Measurements from ENCODE around the gene AOPEP.
A peak's percentile ranks its signal among the peaks of the same experiment; 100 is the strongest.

Gene AOPEP

DNA sequence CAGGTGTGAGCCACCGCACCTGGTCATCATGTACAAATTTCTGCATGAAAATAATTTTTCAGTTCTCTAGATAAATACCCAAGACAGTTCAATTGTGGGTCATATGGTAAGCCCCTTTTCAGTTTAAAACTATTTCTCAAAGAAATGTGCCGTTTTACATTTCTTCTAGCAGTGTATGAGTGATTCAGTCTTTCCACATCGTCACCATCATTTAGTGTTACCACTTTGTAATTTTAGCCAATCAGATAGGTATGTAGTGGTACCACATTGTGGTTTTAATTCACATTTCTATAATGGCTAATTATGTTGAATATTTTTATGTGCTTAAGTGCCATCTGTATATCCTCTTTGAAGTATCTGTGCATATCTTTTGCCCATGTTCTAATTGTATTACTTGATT lies 163.1 kb downstream of the AOPEP start:
- Histone ChIP-seq H3K27ac (ENCODE audit: low read length) (no peak overlapping the region), H3K36me3 (ENCODE audit: control insufficient read depth in 1 of 2, insufficient read depth in 2 of 2, low read length in 2 of 2) (no peaks in the 10 kb centered on the region), H3K4me1 (ENCODE audit: control insufficient read depth in 1 of 2, insufficient read depth in 2 of 2, low read length in 2 of 2) (no peaks in the 10 kb centered on the region), H3K4me3 (ENCODE audit: low read depth in 1 of 2, low read length in 2 of 2) (no peak overlapping the region), H3K27me3 (ENCODE audit: low read depth, low read length) (no peaks in the 10 kb centered on the region), H3K9me3 (ENCODE audit: control insufficient read depth in 1 of 2, low read length in 2 of 2) (peaks cover 3 to 8% of the 10 kb centered on the region in 2 donors)

DNA sequence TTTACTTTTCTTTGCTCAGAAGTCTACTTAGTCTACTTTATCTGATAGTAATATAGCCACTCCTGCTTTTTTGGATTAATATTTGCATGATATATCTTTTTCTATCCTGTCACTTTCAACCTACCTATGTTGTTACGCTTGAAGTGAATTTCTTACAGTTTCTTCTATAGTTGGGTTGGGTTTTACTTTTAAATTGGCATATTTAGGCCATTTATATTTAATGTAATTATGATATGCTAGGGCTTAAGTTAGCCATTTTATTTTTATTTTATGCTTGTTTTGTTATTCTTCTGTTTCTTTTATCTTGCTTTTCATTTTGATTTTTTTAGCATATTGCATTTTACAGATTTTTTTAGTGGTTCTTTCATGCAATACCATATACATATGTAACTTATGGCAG lies 164.7 kb downstream of the AOPEP start:
- no peaks in the 10 kb centered on the region for H3K27me3 ChIP-seq (ENCODE audit: low read depth, low read length)
- H3K9me3 ChIP-seq (ENCODE audit: control insufficient read depth in 1 of 2, low read length in 2 of 2), result peaks cover 3 to 8% of the 10 kb centered on the region in 2 donors
- H3K27ac ChIP-seq (ENCODE audit: low read length), result no peak overlapping the region
- no peaks in the 10 kb centered on the region for H3K36me3 ChIP-seq (ENCODE audit: control insufficient read depth in 1 of 2, insufficient read depth in 2 of 2, low read length in 2 of 2)
- H3K4me3 ChIP-seq (ENCODE audit: low read depth in 1 of 2, low read length in 2 of 2), result no peak overlapping the region
- no peaks in the 10 kb centered on the region for H3K4me1 ChIP-seq (ENCODE audit: control insufficient read depth in 1 of 2, insufficient read depth in 2 of 2, low read length in 2 of 2)

DNA sequence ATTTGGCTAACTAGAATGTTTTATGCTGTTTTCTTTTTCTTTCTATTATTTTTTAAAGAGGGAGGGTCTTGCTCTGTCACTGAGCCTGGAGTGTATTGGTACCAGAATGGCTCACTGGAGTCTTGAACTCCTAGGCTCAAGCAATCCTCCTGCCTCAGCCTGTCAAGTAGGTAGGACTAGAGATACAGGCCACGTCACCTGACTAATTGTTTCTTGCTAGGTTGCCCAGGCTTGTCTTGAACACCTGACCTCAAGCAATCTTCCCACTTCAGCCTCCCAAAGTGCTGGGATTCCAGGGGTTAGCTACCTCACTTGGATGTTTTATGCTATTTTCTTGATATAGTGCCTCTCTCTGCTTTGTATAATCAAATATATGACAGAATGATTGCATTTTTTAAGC lies 166.2 kb downstream of the AOPEP start:
- H3K27ac ChIP-seq (ENCODE audit: low read length), result no peak overlapping the region
- no peaks in the 10 kb centered on the region for H3K4me1 ChIP-seq (ENCODE audit: control insufficient read depth in 1 of 2, insufficient read depth in 2 of 2, low read length in 2 of 2)
- no peaks in the 10 kb centered on the region for H3K27me3 ChIP-seq (ENCODE audit: low read depth, low read length)
- no peaks in the 10 kb centered on the region for H3K36me3 ChIP-seq (ENCODE audit: control insufficient read depth in 1 of 2, insufficient read depth in 2 of 2, low read length in 2 of 2)
- no peak overlapping the region for H3K4me3 ChIP-seq (ENCODE audit: low read depth in 1 of 2, low read length in 2 of 2)
- peaks cover 3 to 8% of the 10 kb centered on the region in 2 donors for H3K9me3 ChIP-seq (ENCODE audit: control insufficient read depth in 1 of 2, low read length in 2 of 2)

DNA sequence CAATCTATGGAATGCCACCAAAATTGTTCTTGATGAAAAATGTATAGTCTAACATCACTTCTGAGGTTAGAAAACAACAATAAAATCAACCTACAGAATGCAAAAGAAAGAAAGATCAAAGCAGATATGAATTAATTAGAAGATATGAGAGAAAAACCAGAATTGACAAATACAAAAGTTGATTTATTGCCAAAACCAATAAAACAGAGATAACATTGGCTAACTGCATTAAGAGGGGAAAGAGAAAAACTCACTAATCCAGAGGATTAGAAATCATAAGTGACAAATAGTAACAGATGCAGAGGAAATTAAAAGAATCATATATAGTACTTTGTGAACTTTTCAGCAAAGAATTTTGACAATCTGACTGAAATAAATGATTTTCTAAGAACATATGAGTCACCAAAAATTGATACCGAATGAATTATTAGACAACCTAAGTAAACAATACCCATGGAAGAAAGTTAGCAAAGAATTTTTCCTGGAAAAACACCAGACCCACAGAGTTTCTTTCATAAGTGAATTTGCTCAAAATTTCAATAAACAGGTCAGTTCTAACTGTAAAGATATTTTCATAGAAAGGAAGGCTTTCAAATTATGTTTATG lies 167.7 kb downstream of the AOPEP start:
- H3K36me3 ChIP-seq (ENCODE audit: control insufficient read depth in 1 of 2, insufficient read depth in 2 of 2, low read length in 2 of 2), result no peaks in the 10 kb centered on the region
- peaks cover 3 to 8% of the 10 kb centered on the region in 2 donors for H3K9me3 ChIP-seq (ENCODE audit: control insufficient read depth in 1 of 2, low read length in 2 of 2)
- no peak overlapping the region for H3K27ac ChIP-seq (ENCODE audit: low read length)
- H3K27me3 ChIP-seq (ENCODE audit: low read depth, low read length), result no peaks in the 10 kb centered on the region
- no peaks in the 10 kb centered on the region for H3K4me1 ChIP-seq (ENCODE audit: control insufficient read depth in 1 of 2, insufficient read depth in 2 of 2, low read length in 2 of 2)
- H3K4me3 ChIP-seq (ENCODE audit: low read depth in 1 of 2, low read length in 2 of 2), result no peak overlapping the region

DNA sequence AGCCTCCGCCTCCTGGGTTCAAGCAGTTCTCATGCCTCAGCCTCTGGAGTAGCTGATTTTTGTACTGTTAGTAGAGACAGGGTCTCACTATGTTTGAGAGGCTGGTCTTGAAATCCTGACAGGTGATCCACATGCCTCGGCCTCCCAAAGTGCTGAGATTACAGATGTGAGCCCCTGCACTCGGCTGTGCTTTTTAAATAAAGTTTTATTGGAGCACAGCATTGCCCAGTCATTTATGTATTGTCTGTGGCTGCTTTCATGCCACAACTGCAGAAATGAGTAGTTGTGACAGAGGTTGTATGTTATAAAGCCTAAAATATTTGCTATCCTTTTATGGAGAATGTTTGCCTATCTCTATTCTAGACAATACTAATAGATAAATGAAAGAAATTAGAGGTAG lies 169.2 kb downstream of the AOPEP start:
- H3K36me3 ChIP-seq (ENCODE audit: control insufficient read depth in 1 of 2, insufficient read depth in 2 of 2, low read length in 2 of 2), result peaks cover 0 to 6% of the 10 kb centered on the region in 2 donors

DNA sequence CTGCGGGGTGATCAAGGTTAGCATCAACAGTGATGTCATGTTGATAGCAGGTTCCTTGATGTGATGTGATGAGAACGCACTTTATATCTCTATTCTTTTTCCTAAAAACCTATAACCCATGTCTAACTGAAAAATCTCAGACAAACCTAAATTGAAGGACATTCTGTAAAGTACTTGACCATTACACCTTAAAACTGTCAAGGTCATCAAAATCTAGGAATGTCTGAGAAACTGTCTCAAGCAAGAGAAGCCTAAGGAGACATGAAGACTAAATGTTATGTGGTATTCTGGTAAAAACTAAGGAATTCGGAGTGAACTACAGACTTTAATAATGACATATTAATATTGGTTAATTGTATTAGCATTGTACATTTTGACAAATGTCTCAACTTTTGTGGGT lies 170.0 kb downstream of the AOPEP start:
- no peak overlapping the region for H3K27ac ChIP-seq (ENCODE audit: low read length)

More for the DNA sequence above, 169.2 kb downstream of the AOPEP start:
- H3K27me3 ChIP-seq (ENCODE audit: low read depth, low read length), result no peaks in the 10 kb centered on the region
- H3K4me3 ChIP-seq (ENCODE audit: low read depth in 1 of 2, low read length in 2 of 2), result no peak overlapping the region
- H3K4me1 ChIP-seq (ENCODE audit: control insufficient read depth in 1 of 2, insufficient read depth in 2 of 2, low read length in 2 of 2), result no peaks in the 10 kb centered on the region
- no peak overlapping the region for H3K27ac ChIP-seq (ENCODE audit: low read length)
- H3K9me3 ChIP-seq (ENCODE audit: control insufficient read depth in 1 of 2, low read length in 2 of 2), result peaks cover 3 to 8% of the 10 kb centered on the region in 2 donors

DNA sequence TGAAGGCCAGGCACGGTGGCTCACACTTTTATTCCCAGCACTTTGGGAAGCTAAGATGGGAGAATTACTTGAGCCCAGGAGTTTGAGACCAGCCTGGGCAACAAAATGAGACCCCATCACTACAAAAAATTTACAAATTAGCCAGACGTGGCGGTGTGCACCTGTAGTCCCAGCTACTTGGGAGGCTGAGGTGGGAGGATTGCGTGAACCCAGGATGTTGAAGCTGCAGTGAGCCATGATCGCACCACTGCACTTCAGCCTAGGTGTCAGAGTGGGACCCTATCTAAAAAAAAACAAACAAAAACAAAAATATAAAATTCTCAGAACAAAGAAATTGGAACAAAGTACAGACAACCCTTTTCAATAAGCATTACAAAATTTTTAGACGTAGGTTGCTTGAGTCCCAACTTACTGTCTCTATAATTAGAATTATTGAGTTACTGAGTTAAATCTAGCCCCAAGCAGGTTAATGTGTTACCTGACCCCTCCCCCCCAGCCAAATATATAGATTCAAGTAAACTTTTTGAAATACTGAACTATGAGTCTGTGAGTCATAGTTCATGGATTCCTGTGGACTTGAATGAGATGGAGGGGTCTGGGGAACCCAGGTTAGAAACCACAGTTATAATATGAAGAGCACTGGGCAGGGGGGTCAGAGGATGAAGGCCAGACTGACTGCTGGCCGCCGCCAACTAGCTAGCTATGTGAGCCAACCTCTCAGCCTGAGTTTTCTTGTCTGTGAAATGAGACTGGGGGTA lies 173.1 kb downstream of the AOPEP start:
- Histone ChIP-seq H3K27me3 (ENCODE audit: low read depth, low read length) (no peaks in the 10 kb centered on the region), H3K4me3 (ENCODE audit: low read depth in 1 of 2, low read length in 2 of 2) (no peak overlapping the region), H3K27ac (ENCODE audit: low read length) (peak overlapping the region; percentile 74), H3K9me3 (ENCODE audit: control insufficient read depth in 1 of 2, low read length in 2 of 2) (no peaks in the 10 kb centered on the region), H3K4me1 (ENCODE audit: control insufficient read depth in 1 of 2, insufficient read depth in 2 of 2, low read length in 2 of 2) (no peaks in the 10 kb centered on the region), H3K36me3 (ENCODE audit: control insufficient read depth in 1 of 2, insufficient read depth in 2 of 2, low read length in 2 of 2) (peaks cover 0 to 6% of the 10 kb centered on the region in 2 donors)

More for the DNA sequence above, 170.0 kb downstream of the AOPEP start:
- Histone ChIP-seq H3K9me3 (ENCODE audit: control insufficient read depth in 1 of 2, low read length in 2 of 2) (no peaks in the 10 kb centered on the region), H3K36me3 (ENCODE audit: control insufficient read depth in 1 of 2, insufficient read depth in 2 of 2, low read length in 2 of 2) (peaks cover 0 to 6% of the 10 kb centered on the region in 2 donors), H3K4me3 (ENCODE audit: low read depth in 1 of 2, low read length in 2 of 2) (no peak overlapping the region), H3K4me1 (ENCODE audit: control insufficient read depth in 1 of 2, insufficient read depth in 2 of 2, low read length in 2 of 2) (no peaks in the 10 kb centered on the region), H3K27me3 (ENCODE audit: low read depth, low read length) (no peaks in the 10 kb centered on the region)

DNA sequence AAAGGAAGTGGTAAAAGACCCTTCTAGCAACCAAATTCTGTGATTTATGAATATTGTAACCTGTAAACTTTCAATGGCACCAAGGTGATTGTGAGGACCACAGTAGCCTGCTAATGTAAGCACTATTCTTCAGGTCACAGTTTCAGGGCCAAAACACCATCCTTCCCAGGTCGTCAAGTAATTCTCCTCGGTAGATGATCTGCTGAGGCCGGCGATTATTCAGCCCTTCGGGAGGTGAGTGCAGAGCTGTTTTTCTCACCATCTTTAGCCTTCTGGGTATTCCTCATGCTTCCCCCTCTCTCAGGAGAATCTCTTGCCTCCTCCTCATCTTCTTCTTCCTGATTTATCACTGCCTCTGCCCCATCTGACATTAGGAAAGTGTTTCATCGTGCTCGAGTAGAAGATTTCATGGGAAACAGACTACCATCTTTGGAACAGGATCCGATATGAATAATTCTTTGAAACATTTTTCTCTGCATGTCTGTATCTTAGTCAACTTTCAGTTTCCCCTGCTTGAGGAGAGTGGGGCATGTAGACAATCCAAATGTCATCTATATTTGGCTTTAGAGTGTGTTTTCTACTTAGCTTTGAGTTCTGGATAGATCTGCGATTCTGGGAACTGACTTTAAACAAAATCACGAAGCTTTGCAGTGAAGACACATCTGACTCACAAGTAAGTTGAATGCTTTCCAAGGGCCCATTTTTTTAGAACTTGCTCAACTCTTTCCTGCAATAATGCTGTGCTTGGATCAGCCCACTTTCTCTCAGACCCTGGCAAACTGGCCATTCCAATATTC lies 173.9 kb downstream of the AOPEP start:
- Histone ChIP-seq H3K4me3 (ENCODE audit: low read depth in 1 of 2, low read length in 2 of 2) (no peak overlapping the region), H3K36me3 (ENCODE audit: control insufficient read depth in 1 of 2, insufficient read depth in 2 of 2, low read length in 2 of 2) (peaks cover 0 to 6% of the 10 kb centered on the region in 2 donors), H3K9me3 (ENCODE audit: control insufficient read depth in 1 of 2, low read length in 2 of 2) (no peaks in the 10 kb centered on the region), H3K27me3 (ENCODE audit: low read depth, low read length) (no peaks in the 10 kb centered on the region), H3K4me1 (ENCODE audit: control insufficient read depth in 1 of 2, insufficient read depth in 2 of 2, low read length in 2 of 2) (no peaks in the 10 kb centered on the region), H3K27ac (ENCODE audit: low read length) (peak overlapping the region; percentile 74)

DNA sequence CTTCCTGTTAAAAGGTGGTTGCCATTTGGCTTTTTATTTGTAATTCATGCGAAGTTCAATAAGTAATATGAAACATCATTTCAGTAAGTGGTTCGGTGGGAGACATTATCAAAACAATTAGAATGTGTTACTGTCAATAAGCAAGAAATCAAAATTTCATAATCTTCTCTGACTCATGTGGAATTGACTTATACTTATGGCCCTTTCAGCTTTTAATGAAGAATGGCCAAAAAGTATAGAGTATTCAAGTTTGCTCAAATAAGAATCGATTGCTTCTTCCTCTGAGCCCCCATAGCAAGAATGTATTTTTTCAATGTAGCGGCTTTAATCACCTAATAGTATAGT lies 174.5 kb downstream of the AOPEP start:
- Histone ChIP-seq H3K27ac (ENCODE audit: low read length) (peak overlapping the region; percentile 74), H3K9me3 (ENCODE audit: control insufficient read depth in 1 of 2, low read length in 2 of 2) (no peaks in the 10 kb centered on the region), H3K27me3 (ENCODE audit: low read depth, low read length) (no peaks in the 10 kb centered on the region), H3K36me3 (ENCODE audit: control insufficient read depth in 1 of 2, insufficient read depth in 2 of 2, low read length in 2 of 2) (peaks cover 0 to 6% of the 10 kb centered on the region in 2 donors), H3K4me1 (ENCODE audit: control insufficient read depth in 1 of 2, insufficient read depth in 2 of 2, low read length in 2 of 2) (no peaks in the 10 kb centered on the region), H3K4me3 (ENCODE audit: low read depth in 1 of 2, low read length in 2 of 2) (no peak overlapping the region)

DNA sequence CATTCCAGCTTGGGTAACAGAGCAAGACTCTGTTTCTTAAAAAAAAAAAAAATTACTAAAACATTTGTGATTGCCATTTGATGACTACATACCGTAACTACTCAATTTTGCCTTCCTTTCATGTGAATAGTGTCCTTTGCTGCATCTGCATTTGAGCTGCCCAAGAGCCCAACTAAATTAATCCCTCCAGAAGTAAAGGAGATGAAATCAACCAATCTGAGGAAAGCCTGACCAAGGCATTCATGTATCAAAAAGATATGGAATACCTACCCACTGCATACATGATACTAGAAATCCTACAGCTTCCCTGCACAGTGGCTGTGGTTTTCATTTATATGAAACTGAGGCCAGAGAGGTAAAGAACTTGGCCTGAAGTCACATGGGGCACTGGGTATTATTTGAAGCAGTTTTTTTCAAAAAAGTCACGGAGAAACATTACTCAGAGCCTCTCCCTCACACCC lies 177.5 kb downstream of the AOPEP start:
- H3K4me1 ChIP-seq (ENCODE audit: control insufficient read depth in 1 of 2, insufficient read depth in 2 of 2, low read length in 2 of 2), result peaks cover 0 to 5% of the 10 kb centered on the region in 2 donors

DNA sequence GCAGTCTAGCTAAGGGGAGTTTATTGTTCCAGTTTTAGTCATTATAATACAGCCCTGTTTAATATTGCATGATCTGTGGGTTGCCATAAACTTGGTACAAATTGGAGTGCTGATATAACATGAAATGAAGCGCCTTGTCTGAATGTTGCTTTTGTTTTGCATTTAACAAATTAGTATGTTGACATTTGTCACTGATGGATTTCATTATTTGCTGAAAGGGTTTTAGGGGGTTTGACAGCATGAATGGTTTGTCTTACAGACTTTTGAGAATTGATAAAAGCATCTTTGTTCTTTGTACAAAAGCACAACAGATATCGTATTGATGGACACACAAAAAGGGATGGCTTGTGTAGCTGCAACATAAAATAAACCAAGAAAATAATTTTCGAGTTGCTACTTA lies 178.3 kb downstream of the AOPEP start:
- no peaks in the 10 kb centered on the region for H3K27me3 ChIP-seq (ENCODE audit: low read depth, low read length)
- H3K4me3 ChIP-seq (ENCODE audit: low read depth in 1 of 2, low read length in 2 of 2), result no peak overlapping the region
- peaks cover 0 to 6% of the 10 kb centered on the region in 2 donors for H3K36me3 ChIP-seq (ENCODE audit: control insufficient read depth in 1 of 2, insufficient read depth in 2 of 2, low read length in 2 of 2)
- no peaks in the 10 kb centered on the region for H3K9me3 ChIP-seq (ENCODE audit: control insufficient read depth in 1 of 2, low read length in 2 of 2)
- H3K27ac ChIP-seq (ENCODE audit: low read length), result no peak overlapping the region
- peaks cover 0 to 5% of the 10 kb centered on the region in 2 donors for H3K4me1 ChIP-seq (ENCODE audit: control insufficient read depth in 1 of 2, insufficient read depth in 2 of 2, low read length in 2 of 2)

More for the DNA sequence above, 177.5 kb downstream of the AOPEP start:
- Histone ChIP-seq H3K36me3 (ENCODE audit: control insufficient read depth in 1 of 2, insufficient read depth in 2 of 2, low read length in 2 of 2) (peaks cover 0 to 6% of the 10 kb centered on the region in 2 donors), H3K27ac (ENCODE audit: low read length) (no peak overlapping the region), H3K9me3 (ENCODE audit: control insufficient read depth in 1 of 2, low read length in 2 of 2) (no peaks in the 10 kb centered on the region), H3K27me3 (ENCODE audit: low read depth, low read length) (no peaks in the 10 kb centered on the region), H3K4me3 (ENCODE audit: low read depth in 1 of 2, low read length in 2 of 2) (no peak overlapping the region)
